Thyroid gland (tissue), 4 donors: ENCODE results near the gene MME. TPM values are rescaled to one million over a fixed set of nuclear protein-coding genes. Genes with fewer than 3 reads are reported as not detected.
"Not testable (repeated sequence)": the region's sequence is repeated elsewhere in the genome, so short reads cannot be mapped to it uniquely, and the experiment has no call there.

Experiments used
- DNase-seq, 2 donors: peaks; one replicate each; pipeline ENCODE4 v3.0.0-alpha.2; 2019
- H3K27ac ChIP-seq, 3 donors: fragments of 200-600 bp; sonication (generic); 1 replicate in 2 of 3; 2 replicates in 1 of 3; pipeline ENCODE4 v1.5.1; 2016 to 2019; ENCODE audit warnings: mild to moderate bottlenecking in 1 of 3, moderate library complexity in 1 of 3
- H3K27me3 ChIP-seq: fragments of 200-600 bp; sonication (generic); one replicate; pipeline ENCODE4 v1.5.1; 2019
- H3K36me3 ChIP-seq, 2 donors: fragments of 200-600 bp; sonication (generic); one replicate each; pipeline ENCODE4 v1.5.1; 2016 to 2019
- H3K4me1 ChIP-seq, 2 donors: fragments of 200-600 bp; sonication (generic); one replicate each; pipeline ENCODE4 v1.5.1; 2017 to 2019
- H3K4me3 ChIP-seq, 3 donors: fragments of 200-600 bp; sonication (generic); replicated peaks in 1 of 3; 1 replicate in 2 of 3; 2 replicates in 1 of 3; pipeline ENCODE4 v1.5.1; 2016; ENCODE audit warnings: mild to moderate bottlenecking in 1 of 3
- H3K9me3 ChIP-seq: fragments of 200-600 bp; sonication (generic); one replicate; pipeline ENCODE4 v1.5.1; 2017
- CTCF ChIP-seq, 6 experiments: fragments of 200-600 bp in 3 of 6; fragments of 450-650 bp in 3 of 6; sonication (generic) in 3 of 6; IDR thresholded peaks; one replicate each; pipeline ENCODE4 v1.5.1; 2016 to 2019; ENCODE audit warnings: antibody characterized with exemption in 6 of 6, mild to moderate bottlenecking in 2 of 6, inconsistent platforms in 1 of 6, moderate library complexity in 1 of 6
- POLR2A ChIP-seq, 2 donors: fragments of 450-650 bp; IDR thresholded peaks; one replicate each; pipeline ENCODE4 v1.6.1; 2017; ENCODE audit warnings: antibody characterized with exemption in 2 of 2, mild to moderate bottlenecking in 2 of 2, moderate library complexity in 1 of 2
- WGBS, 2 donors: methylation state at CpG; one replicate each; pipeline ENCODE4 v1.1.5; 2017; 5-methylcytosine and 5-hydroxymethylcytosine counted together
- intact Hi-C: fragments of 100-400 bp; cut with DNase I; formaldehyde crosslinking; loops from one replicate; pipeline ENCODE4 v1.15.1; 2023
- total RNA-seq, 4 donors: library from RNA; depleted of rRNA; stranded (reverse); fragments of >200 nt; gene quantifications; one replicate each; pipeline ENCODE4 v1.2.3, GENCODE V29; 2016

Gene MME
- total RNA-seq, 4 donors from 2014 or later = 3.2 to 9.1 (median 5.9) TPM

- no peak for DNase-seq
- H3K4me3 ChIP-seq = no peak overlapping the region
- no peaks in the 10 kb centered on the region for H3K27me3 ChIP-seq
- no peaks in the 10 kb centered on the region for H3K9me3 ChIP-seq
- no peak overlapping the region for H3K27ac ChIP-seq
- no peaks in the 10 kb centered on the region for H3K4me1 ChIP-seq
- TF ChIP-seq POLR2A (IDR thresholded peaks at IDR 0.05) = no peak
- intact Hi-C loops = no loop called here
- WGBS, 2 donors = 75 to 84% methylated on average over 2 of the region's 2 CpGs
- H3K36me3 ChIP-seq = no peaks in the 10 kb centered on the region
Measured at GRCh38 chr3:155106119-155106518, 26.0 kb downstream of the MME start.

DNA sequence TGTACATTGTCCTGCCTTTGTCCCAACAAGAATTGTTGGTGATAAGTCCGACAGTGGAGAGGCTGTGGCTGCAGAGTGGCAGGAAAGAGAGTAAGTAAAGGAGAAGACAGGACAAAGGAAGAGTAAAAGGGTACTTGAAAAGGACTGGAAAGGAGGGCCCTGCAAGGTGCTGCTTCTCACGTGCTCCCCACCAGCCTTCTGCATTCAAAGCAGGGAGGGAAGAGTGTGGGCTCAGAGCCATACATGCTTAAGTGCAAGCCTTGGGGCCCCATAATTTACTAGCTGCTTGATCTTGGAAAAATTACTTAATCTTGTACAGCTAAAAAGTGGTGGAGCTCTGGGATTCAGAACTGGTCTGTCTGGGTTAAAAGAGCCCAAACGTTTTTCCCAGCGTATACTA is 29.9 kb downstream of the MME start:
- intact Hi-C loops = no loop called here
- no peaks in the 10 kb centered on the region for H3K9me3 ChIP-seq
- no peaks in the 10 kb centered on the region for H3K4me1 ChIP-seq
- H3K27ac ChIP-seq = no peak overlapping the region
- WGBS, 2 donors = 57% methylated on average over 4 of the region's 4 CpGs
- TF ChIP-seq CTCF (IDR thresholded peaks at IDR 0.05) (no peak), POLR2A (IDR thresholded peaks at IDR 0.05) (no peak)
- H3K36me3 ChIP-seq = no peaks in the 10 kb centered on the region
- no peak overlapping the region for H3K4me3 ChIP-seq
- H3K27me3 ChIP-seq = no peaks in the 10 kb centered on the region
- DNase-seq = no peak

DNA sequence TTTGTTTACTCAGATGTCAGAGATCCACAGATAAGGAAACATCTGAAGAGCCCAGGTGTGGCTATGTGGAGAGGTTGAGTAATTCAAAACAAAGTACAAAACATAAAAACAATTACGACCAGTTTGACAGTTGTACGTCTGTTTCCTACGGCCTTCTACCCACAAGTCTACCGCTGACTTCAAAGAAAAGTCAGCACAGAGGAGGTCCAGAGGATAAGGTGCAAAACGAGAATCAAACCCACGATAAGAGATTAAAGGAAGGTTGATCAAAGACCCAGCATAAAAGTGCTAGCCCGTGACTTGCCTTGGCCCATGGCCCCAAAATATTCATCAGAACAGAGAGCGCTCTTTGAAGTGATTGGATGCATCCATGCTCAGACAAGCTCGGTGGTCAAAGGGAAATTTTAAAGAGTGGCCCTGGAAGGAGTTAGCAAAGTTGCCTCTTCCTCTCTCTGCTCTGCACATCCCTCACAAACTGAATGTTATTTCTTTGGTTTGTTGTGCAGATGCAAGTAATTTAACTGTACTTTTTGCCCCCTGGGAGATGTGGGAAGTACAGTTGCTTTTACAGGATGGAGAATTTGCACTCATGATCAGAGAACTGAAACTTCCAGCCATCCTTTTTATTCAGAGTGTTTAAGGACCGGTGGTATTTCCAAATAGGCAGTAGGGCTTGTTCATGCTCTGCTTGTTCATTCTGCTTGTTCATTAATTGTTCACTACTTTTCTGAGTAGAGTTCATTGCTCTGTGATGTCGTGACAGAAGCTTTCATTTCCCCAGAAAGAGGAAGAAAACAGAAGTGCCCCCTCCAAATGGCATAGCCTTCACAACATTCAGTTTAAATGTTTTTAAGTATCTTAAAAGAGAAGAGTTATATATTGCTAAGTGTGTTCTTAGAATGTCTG is 31.1 kb downstream of the MME start:
- H3K4me3 ChIP-seq = no peak overlapping the region
- H3K27me3 ChIP-seq = no peaks in the 10 kb centered on the region
- no peaks in the 10 kb centered on the region for H3K9me3 ChIP-seq
- DNase-seq = no peak
- intact Hi-C loops = no loop called here
- TF ChIP-seq POLR2A (IDR thresholded peaks at IDR 0.05) (no peak), CTCF (IDR thresholded peaks at IDR 0.05) (no peak)
- no peaks in the 10 kb centered on the region for H3K36me3 ChIP-seq
- WGBS, 2 donors = 72 to 74% methylated on average over 11 of the region's 11 CpGs
- no peak overlapping the region for H3K27ac ChIP-seq
- no peaks in the 10 kb centered on the region for H3K4me1 ChIP-seq

- no peak overlapping the region for H3K27ac ChIP-seq
- H3K9me3 ChIP-seq = no peaks in the 10 kb centered on the region
- intact Hi-C loops = no loop called here
- DNase-seq = no peak
- H3K4me1 ChIP-seq = no peaks in the 10 kb centered on the region
- 73 to 76% methylated on average over 4 of the region's 4 CpGs for WGBS, 2 donors
- H3K4me3 ChIP-seq = no peak overlapping the region
- TF ChIP-seq POLR2A (IDR thresholded peaks at IDR 0.05) = no peak
- no peaks in the 10 kb centered on the region for H3K27me3 ChIP-seq
- H3K36me3 ChIP-seq = no peaks in the 10 kb centered on the region
Measured at GRCh38 chr3:155111971-155112370, 31.9 kb downstream of the MME start.

GRCh38 chr3:155112661-155113389 is 32.7 kb downstream of the MME start:
- H3K4me3 ChIP-seq = no peak overlapping the region
- H3K27me3 ChIP-seq = no peaks in the 10 kb centered on the region
- TF ChIP-seq CTCF (IDR thresholded peaks at IDR 0.05) = no peak
- no peak for TF ChIP-seq POLR2A (IDR thresholded peaks at IDR 0.05)
- WGBS, 2 donors = 84 to 85% methylated on average over 5 of the region's 5 CpGs
- no peaks in the 10 kb centered on the region for H3K9me3 ChIP-seq
- H3K4me1 ChIP-seq = no peaks in the 10 kb centered on the region
- no peaks in the 10 kb centered on the region for H3K36me3 ChIP-seq
- no peak for DNase-seq
- no peak overlapping the region for H3K27ac ChIP-seq
- intact Hi-C loops = no loop called here

DNA sequence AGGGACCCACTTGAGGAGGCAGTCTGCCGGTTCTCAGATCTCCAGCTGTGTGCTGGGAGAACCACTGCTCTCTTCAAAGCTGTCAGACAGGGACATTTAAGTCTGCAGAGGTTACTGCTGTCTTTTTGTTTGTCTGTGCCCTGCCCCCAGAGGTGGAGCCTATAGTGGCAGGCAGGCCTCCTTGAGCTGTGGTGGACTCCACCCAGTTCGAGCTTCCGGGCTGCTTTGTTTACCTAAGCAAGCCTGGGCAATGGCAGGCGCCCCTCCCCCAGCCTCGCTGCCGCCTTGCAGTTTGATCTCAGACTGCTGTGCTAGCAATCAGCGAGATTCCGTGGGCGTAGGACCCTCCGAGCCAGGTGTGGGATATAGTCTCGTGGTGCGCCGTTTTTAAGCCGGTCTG is 44.6 kb downstream of the MME start:
- 90% methylated on average over 4 of the region's 14 CpGs; no CpG with 5 or more reads in 1 of the 2 donors for WGBS, 2 donors
- H3K27ac ChIP-seq, H3K4me3 ChIP-seq, H3K27me3 ChIP-seq, intact Hi-C loops, H3K36me3 ChIP-seq, H3K9me3 ChIP-seq, H3K4me1 ChIP-seq: not testable (repeated sequence)
- DNase-seq = peak in 1 of 2 donors; percentile 4
